Measurements from ENCODE around the gene NQO1. TPM values are rescaled to one million over a fixed set of nuclear protein-coding genes. Genes with fewer than 3 reads are reported as not detected.

NQO1 gene
- total and polyA plus RNA-seq, 2 of the 13 experiments (the other 11 are each of a cell fraction or from before 2014, with no cell fraction given), result 464 to 1,060 TPM

GRCh38 chr16:69745959-69746358 is 19.6 kb upstream of the NQO1 start:
- intact Hi-C loops (cut with micrococcal nuclease; ENCODE audit: unreplicated experiment), result no loop called here

More at GRCh38 chr16:69745959-69746358, 19.6 kb upstream of the NQO1 start:
- no peaks in the 10 kb centered on the region for H3K27me3 ChIP-seq (ENCODE audit: control insufficient read depth in 1 of 2, insufficient read depth in 2 of 2, low read length in 2 of 2)
- ChIA-PET CTCF (ENCODE audit: low intra/inter-chr PET ratio, low total read pairs) (no interaction called here), POLR2A (interaction anchor here (0.9 to 2.7 kb wide), 2 partner anchors 8 to 19 kb away, joined by 3 to 10 read pairs; partner anchors contain the start of genes NOB1 and NQO1)
- ATAC-seq (no peak), DNase-seq (ENCODE audit: low spot score) (no peak), FAIRE-seq (no peak)
- peaks cover 49 to 93% of the 10 kb centered on the region in 2 experiments for H3K36me3 ChIP-seq (replicated peaks in 1 of 2; ENCODE audit: control insufficient read depth in 1 of 2, insufficient read depth in 2 of 2, low read length in 2 of 2)
- 85% methylated on average over 6 of the region's 10 CpGs for WGBS (ENCODE audit: low lambda C conversion rate)
- no peak for TF ChIP-seq FOXP1 (IDR thresholded peaks at IDR 0.05)
- no peak for TF ChIP-seq FOXP1 (CRISPR knock-in tag; IDR thresholded peaks at IDR 0.05)
- TF ChIP-seq SP1 (IDR thresholded peaks at IDR 0.05), result no peak
- TF ChIP-seq SP1 (CRISPR knock-in tag; IDR thresholded peaks at IDR 0.05), result no peak
- no peak for TF ChIP-seq PRMT3 (CRISPR knock-in tag; IDR thresholded peaks at IDR 0.05; ENCODE audit: borderline replicate concordance, low read depth)
- TF ChIP-seq SCMH1 (CRISPR knock-in tag; IDR thresholded peaks at IDR 0.05; ENCODE audit: borderline replicate concordance), result no peak
- 0 out of 2 replicates have a peak, but pooled peaks have one; percentile 0 for TF ChIP-seq MBD4 (IDR thresholded peaks at IDR 0.05; ENCODE audit: borderline replicate concordance, low read length)
- TF ChIP-seq ZKSCAN1 (IDR thresholded peaks at IDR 0.05; ENCODE audit: low read length), result no peak
- no peak for TF ChIP-seq ZNF788 (CRISPR knock-in tag; IDR thresholded peaks at IDR 0.05; ENCODE audit: borderline replicate concordance)
- no peak for TF ChIP-seq YEATS4 (CRISPR knock-in tag; IDR thresholded peaks at IDR 0.05; ENCODE audit: borderline replicate concordance)
- no peak for TF ChIP-seq EHMT2 (IDR thresholded peaks at IDR 0.05; ENCODE audit: borderline replicate concordance, low read depth, low read length)
- no peak for TF ChIP-seq CSRNP2 (CRISPR knock-in tag; conservative IDR thresholded peaks at IDR 0.05; ENCODE audit: low read depth)
- TF ChIP-seq RBFOX2 (IDR thresholded peaks at IDR 0.05; ENCODE audit: low read depth, low read length), result peak; percentile 66
- TF ChIP-seq ZNF34 (CRISPR knock-in tag; IDR thresholded peaks at IDR 0.05; ENCODE audit: borderline replicate concordance), result no peak
- TF ChIP-seq SP4 (CRISPR knock-in tag; IDR thresholded peaks at IDR 0.05), result no peak
- 0 out of 2 replicates have a peak, but pooled peaks have one; percentile 13 for TF ChIP-seq GABPB1 (CRISPR knock-in tag; IDR thresholded peaks at IDR 0.05)
- TF ChIP-seq TBX2 (CRISPR knock-in tag; IDR thresholded peaks at IDR 0.05; ENCODE audit: borderline replicate concordance), result no peak
- no peak for TF ChIP-seq SRF (IDR thresholded peaks at IDR 0.05; ENCODE audit: low read depth, low read length)
- TF ChIP-seq CREBL2 (CRISPR knock-in tag; IDR thresholded peaks at IDR 0.05; ENCODE audit: borderline replicate concordance), result no peak
- TF ChIP-seq AGO2 (optimal IDR thresholded peaks at IDR 0.05; ENCODE audit: low read depth, low read length), result peak; percentile 56
- H3K9me3 ChIP-seq (ENCODE audit: low read length), result no peaks in the 10 kb centered on the region
- no peak overlapping the region for H3K4me2 ChIP-seq (ENCODE audit: low read depth, low read length)
- no peak overlapping the region for H2AFZ ChIP-seq (ENCODE audit: low read length)
- H3K27ac ChIP-seq (ENCODE audit: extremely low read length, insufficient read depth, low read length), result no peak overlapping the region
- no peak overlapping the region for H3K9ac ChIP-seq (ENCODE audit: insufficient read depth, low read depth, low read length)
- no peak overlapping the region for H3K4me3 ChIP-seq (replicated peaks in 1 of 3; ENCODE audit: insufficient read depth in 1 of 3, low read depth in 2 of 3, low read length in 3 of 3)
- in situ Hi-C loops (cut with HindIII; ENCODE audit: extremely low pct_ligation_motif_present, low pct_unique_long_range_greater_than_20kb), result no loop called here
- BruUV-seq (replicated peaks), result no TSS peak
- peaks cover 4% of the 10 kb centered on the region; the same call in 1 of the 2 replicates for H4K20me1 ChIP-seq (ENCODE audit: insufficient read depth, low read length)
- no peaks in the 10 kb centered on the region for H3K4me1 ChIP-seq (ENCODE audit: insufficient read depth, low read length)
- peaks cover 26% of the 10 kb centered on the region for H3K79me2 ChIP-seq (ENCODE audit: insufficient read depth, low read length)

Data from HepG2 (cell line).